Neural crest cell (in vitro differentiated cells): ENCODE data around the gene USP54. TPM values are rescaled to one million over a fixed set of nuclear protein-coding genes. Genes with fewer than 3 reads are reported as not detected.

Experiments
- DNase-seq: peaks from one replicate; pipeline ENCODE4 v3.0.0; 2021; ENCODE audit warnings: low read depth, mixed read lengths, low spot score
- H3K27ac Mint-ChIP-seq: one replicate; pipeline ENCODE4 v1.8.0; 2021; ENCODE audit warnings: mild to moderate bottlenecking, mixed read lengths; ENCODE audit not compliant: unreplicated experiment
- H3K27me3 Mint-ChIP-seq: 2 replicates; pipeline ENCODE4 v1.8.0; 2021; ENCODE audit warnings: low read depth, mild to moderate bottlenecking, mixed read lengths
- H3K36me3 Mint-ChIP-seq: 2 replicates; pipeline ENCODE4 v1.8.0; 2021; ENCODE audit warnings: low read depth, mild to moderate bottlenecking, mixed read lengths
- H3K4me1 Mint-ChIP-seq: 2 replicates; pipeline ENCODE4 v1.8.0; 2021; ENCODE audit warnings: mixed read lengths
- H3K4me3 Mint-ChIP-seq: one replicate; pipeline ENCODE4 v1.8.0; 2021; ENCODE audit warnings: mild to moderate bottlenecking, mixed read lengths
- H3K9me3 Mint-ChIP-seq: 2 replicates; pipeline ENCODE4 v1.8.0; 2021; ENCODE audit warnings: mixed read lengths
- total RNA-seq: library from RNA; stranded (reverse); gene quantifications from 2 replicates; pipeline ENCODE4 v1.2.1, GENCODE V29; 2021
- TF ChIP-seq, protein P1 (sequence below): fragments of 200-600 bp; sonication (generic); conservative IDR thresholded peaks from 2 replicates; pipeline ENCODE4 v1.5.0; 2021; ENCODE audit warnings: antibody characterized with exemption, mild to moderate bottlenecking

USP54 gene
- total RNA-seq, 1 donor from 2014 or later: 64.8 TPM

DNA sequence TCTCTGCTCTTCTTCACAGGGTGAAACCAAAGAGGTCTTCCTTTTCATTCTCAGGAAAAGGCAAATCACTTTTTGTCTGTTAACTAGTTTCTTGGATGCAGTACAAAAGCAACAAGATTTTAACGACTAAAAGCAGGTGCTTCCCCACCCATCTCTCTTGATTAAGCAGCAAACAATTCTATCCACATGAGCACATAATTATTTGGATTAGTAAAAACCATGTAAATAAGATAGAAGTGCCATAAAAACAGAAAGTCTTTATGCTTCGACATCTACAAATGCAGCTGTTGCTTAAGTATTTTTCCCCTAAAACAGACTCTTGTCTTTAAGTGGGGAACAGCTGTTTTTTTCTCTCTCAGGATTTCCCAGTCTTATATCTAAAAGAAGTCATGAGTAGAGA is 37.4 kb downstream of the USP54 start:
- no peak for DNase-seq
- peaks cover 8% of the 10 kb centered on the region for H3K36me3 Mint-ChIP-seq
- peak overlapping the region; percentile 14 for H3K27ac Mint-ChIP-seq
- TF ChIP-seq, protein P1, sequence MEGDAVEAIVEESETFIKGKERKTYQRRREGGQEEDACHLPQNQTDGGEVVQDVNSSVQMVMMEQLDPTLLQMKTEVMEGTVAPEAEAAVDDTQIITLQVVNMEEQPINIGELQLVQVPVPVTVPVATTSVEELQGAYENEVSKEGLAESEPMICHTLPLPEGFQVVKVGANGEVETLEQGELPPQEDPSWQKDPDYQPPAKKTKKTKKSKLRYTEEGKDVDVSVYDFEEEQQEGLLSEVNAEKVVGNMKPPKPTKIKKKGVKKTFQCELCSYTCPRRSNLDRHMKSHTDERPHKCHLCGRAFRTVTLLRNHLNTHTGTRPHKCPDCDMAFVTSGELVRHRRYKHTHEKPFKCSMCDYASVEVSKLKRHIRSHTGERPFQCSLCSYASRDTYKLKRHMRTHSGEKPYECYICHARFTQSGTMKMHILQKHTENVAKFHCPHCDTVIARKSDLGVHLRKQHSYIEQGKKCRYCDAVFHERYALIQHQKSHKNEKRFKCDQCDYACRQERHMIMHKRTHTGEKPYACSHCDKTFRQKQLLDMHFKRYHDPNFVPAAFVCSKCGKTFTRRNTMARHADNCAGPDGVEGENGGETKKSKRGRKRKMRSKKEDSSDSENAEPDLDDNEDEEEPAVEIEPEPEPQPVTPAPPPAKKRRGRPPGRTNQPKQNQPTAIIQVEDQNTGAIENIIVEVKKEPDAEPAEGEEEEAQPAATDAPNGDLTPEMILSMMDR: no peak
- no peaks in the 10 kb centered on the region for H3K27me3 Mint-ChIP-seq
- H3K4me1 Mint-ChIP-seq: peaks cover 49% of the 10 kb centered on the region
- no peak overlapping the region for H3K4me3 Mint-ChIP-seq
- no peaks in the 10 kb centered on the region for H3K9me3 Mint-ChIP-seq

DNA sequence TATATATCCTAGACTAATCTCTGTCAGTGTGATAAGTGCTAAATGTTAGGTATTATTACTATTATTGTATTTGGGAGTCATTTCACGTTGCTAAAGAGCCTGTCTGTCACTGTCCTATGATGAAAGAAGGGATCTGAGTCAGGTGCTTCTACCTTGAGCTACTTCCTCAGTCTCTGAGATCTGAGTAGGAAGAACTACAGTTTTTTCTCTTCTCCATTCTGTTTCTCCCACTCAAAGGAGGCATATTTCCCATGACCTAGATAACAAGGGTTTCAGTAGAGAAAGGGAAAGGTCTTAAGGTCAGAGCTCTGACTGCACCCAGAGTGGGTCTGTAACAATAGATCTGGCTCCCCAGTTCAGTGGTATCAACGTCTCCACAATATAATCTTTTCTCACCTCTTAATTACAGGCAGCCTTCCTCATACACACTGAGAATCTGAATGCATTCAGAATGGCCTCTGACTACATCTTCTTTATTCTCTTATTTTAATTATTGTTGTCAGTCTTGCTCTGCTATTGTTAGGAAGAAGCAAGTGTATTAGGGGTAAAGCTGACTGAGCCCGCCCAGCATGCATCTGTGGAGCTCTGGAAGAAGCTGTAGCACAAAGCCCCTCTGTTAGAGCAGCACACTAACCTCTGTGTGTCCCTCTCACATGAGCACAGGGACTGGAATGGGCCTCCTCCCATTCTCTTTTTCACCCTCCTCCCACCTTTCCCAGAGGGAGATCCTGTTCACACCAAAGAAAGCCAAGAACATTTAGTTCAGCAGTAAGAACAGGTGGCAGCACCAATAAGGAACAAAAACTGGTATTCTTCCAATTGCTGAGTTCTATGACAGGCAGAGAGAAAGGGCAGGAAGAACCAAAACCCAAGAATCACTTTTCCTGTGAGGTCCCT is 38.1 kb downstream of the USP54 start:
- H3K27me3 Mint-ChIP-seq: no peaks in the 10 kb centered on the region
- peak; percentile 33 for DNase-seq
- peaks cover 8% of the 10 kb centered on the region for H3K36me3 Mint-ChIP-seq
- H3K9me3 Mint-ChIP-seq: no peaks in the 10 kb centered on the region
- TF ChIP-seq, protein P1: no peak
- peaks cover 49% of the 10 kb centered on the region for H3K4me1 Mint-ChIP-seq
- peak overlapping the region; percentile 91 for H3K27ac Mint-ChIP-seq
- H3K4me3 Mint-ChIP-seq: peak overlapping the region; percentile 69

DNA sequence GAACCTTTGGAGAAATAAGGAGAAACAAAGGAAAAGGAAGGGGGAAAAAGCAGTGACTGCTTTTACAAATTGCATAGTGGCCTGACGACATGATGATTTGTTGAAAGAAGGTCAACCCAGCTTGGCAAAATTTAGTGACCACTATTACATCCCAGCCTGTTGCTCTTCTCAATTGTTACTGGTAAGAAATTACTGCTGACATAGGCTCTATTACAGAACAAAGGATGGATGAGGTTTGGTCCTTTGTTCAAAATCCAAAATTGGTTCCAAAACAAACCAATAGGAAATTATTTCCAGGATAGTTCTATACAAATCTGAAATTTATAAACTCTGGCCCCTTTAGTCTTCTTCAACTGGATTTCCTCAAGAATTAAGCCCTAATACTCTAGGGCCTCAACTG is 39.6 kb downstream of the USP54 start:
- peaks cover 43% of the 10 kb centered on the region for H3K4me1 Mint-ChIP-seq

DNA sequence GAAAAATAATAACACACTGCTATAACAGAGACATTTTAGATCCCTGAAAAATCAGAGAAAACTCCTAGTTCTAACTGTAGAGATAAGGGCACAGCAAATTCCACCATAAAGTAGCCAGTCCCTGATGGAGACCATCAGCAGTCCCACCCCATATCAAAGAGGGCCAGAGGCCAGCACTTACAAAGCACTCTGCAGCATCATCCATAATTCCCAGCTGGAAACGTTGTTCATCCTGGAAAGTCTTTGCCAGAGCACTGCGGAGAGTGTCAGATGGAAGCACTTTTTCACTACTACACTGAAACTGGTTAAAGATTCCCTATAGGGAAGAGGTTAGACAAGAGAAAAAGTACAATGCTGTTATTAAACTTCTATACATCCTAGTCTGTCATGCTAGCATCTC is 45.8 kb downstream of the USP54 start:
- Mint-ChIP-seq H3K27ac (no peak overlapping the region), H3K4me1 (no peaks in the 10 kb centered on the region), H3K4me3 (no peak overlapping the region), H3K27me3 (no peaks in the 10 kb centered on the region), H3K9me3 (no peaks in the 10 kb centered on the region), H3K36me3 (peaks cover 15% of the 10 kb centered on the region)
- TF ChIP-seq, protein P1: no peak
- DNase-seq: no peak

More for the DNA sequence above, 39.6 kb downstream of the USP54 start:
- H3K27ac Mint-ChIP-seq: no peak overlapping the region
- no peaks in the 10 kb centered on the region for H3K27me3 Mint-ChIP-seq
- H3K4me3 Mint-ChIP-seq: no peak overlapping the region
- H3K36me3 Mint-ChIP-seq: peaks cover 11% of the 10 kb centered on the region
- DNase-seq: no peak
- TF ChIP-seq, protein P1: no peak
- no peaks in the 10 kb centered on the region for H3K9me3 Mint-ChIP-seq

DNA sequence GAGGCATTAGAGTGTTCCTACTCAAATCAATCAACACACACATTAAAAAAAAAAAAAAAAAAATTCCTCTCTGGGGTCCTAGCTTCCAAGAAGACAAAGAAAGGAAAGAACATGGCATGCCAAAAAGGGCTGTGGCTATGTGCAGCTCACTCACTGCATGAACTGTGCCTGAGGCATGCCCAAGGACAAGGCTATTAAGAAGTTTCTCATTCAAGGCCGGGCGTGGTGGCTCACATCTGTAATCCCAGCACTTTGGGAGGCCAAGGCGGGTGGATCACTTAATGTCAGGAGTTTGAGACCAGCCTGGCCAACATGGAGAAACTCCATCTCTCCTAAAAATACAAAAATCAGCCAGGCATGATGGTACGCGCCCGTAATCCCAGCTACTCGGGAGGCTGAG is 53.4 kb downstream of the USP54 start:
- H3K27ac Mint-ChIP-seq: no peak overlapping the region
- H3K4me1 Mint-ChIP-seq: peaks cover 17% of the 10 kb centered on the region
- peaks cover 11% of the 10 kb centered on the region for H3K36me3 Mint-ChIP-seq
- DNase-seq: no peak
- TF ChIP-seq, protein P1: no peak
- no peaks in the 10 kb centered on the region for H3K9me3 Mint-ChIP-seq
- no peaks in the 10 kb centered on the region for H3K27me3 Mint-ChIP-seq
- H3K4me3 Mint-ChIP-seq: no peak overlapping the region
